Epidermal melanocyte (primary cell): ENCODE results near the gene SHC4.

Experiments used
- DNase-seq: peaks from one replicate; pipeline ENCODE4 v3.0.0; 2011; ENCODE audit warnings: low spot score; ENCODE audit not compliant: insufficient read length

The SHC4 gene, protein sequence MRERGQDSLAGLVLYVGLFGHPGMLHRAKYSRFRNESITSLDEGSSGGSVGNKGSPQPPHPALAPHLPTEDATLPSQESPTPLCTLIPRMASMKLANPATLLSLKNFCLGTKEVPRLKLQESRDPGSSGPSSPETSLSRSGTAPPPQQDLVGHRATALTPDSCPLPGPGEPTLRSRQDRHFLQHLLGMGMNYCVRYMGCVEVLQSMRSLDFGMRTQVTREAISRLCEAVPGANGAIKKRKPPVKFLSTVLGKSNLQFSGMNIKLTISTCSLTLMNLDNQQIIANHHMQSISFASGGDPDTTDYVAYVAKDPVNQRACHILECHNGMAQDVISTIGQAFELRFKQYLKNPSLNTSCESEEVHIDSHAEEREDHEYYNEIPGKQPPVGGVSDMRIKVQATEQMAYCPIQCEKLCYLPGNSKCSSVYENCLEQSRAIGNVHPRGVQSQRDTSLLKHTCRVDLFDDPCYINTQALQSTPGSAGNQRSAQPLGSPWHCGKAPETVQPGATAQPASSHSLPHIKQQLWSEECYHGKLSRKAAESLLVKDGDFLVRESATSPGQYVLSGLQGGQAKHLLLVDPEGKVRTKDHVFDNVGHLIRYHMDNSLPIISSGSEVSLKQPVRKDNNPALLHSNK

GRCh38 chr15:48963524-48964113, at the start of gene SHC4:
Gene SHC4 (minus strand): TSS chr15:48963919. CDS start chr15:48963015, 904 bp downstream.
- DNase-seq = peak; percentile 81

DNA sequence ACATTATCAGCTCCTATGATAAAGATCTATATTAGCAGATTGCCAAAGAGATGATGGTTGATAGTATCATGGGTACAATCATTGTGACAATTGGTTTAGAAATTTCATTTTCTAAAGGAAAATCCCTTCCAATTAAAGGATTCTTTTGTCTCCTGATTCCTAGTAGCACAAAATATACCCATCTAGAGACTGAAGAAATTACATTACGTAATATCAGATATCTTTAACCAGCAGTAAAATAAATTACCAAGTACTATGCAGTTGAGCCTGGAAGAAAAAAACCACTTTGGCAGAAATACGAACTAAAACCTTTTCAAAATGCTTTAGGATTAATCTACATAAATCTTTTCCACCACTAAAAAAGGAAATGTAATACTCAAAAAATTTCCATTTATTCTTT, 35.6 kb upstream of the SHC4 start:
- no peak for DNase-seq

GRCh38 chr15:48996276-48996675, 32.6 kb upstream of the SHC4 start:
- DNase-seq = no peak

DNA sequence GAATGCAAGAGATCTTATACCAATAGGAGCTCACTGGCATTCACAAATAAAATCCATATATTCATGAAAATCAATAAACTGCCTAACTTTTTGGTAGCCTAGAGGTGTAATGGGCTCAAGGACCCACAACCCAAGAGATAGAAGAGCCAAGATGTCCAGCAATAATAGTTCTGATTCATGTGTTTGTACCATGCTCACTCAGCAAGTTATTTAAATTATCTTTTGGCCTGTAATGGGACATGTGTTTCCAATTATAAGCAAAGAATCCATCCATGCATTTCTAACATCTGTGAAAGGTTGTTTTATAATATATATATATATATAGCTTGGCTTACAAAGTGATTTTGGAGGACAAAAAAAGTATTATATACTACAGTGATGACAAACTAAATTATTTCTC, 29.7 kb upstream of the SHC4 start:
- DNase-seq = no peak

DNA sequence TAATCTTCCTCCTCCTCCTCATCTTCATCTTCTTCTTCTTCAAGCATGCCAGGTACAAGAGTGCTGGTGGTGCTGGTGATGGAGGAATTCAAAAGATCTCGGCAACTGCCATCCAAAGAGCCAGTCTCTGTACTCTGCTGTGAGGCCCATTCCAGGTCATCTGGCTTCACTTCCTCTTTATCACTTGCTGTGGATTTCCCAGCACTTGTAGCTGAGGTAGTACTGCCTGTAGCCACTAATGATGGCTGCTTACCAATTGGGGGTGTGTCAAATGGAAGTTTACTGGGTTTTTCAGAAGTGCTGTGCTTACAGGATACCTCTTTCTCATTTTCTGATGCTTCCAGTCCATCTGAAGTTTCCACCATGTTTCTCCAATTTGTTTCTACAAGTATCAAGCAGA, 28.8 kb upstream of the SHC4 start:
- DNase-seq = no peak

GRCh38 chr15:48992096-48992495, 28.4 kb upstream of the SHC4 start:
- no peak for DNase-seq

- no peak for DNase-seq
Measured at GRCh38 chr15:48989170-48989569, 25.5 kb upstream of the SHC4 start.

DNA sequence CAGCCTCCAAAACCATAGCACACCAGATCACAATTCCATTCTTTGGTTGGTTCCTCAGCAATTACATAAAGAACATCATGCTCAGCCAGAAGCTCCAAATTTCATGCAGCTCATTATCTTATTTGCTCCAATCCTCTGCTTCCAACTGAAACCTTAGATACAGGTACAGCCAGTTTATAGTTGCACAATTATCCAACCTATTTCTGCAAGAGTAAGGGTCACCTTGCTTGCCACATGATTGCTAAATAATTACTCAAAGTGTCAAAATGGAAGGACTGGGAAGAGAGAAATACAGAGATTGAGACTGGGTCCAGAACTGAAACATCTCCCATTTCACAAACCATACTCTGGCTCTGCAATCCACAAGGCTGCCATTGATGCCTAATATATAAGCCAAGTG, 23.4 kb upstream of the SHC4 start:
- no peak for DNase-seq

GRCh38 chr15:48986240-48986639, 22.5 kb upstream of the SHC4 start:
- no peak for DNase-seq

GRCh38 chr15:48985516-48985915, 21.8 kb upstream of the SHC4 start:
- DNase-seq = no peak

GRCh38 chr15:48984811-48985352, 21.2 kb upstream of the SHC4 start:
- no peak for DNase-seq

DNA sequence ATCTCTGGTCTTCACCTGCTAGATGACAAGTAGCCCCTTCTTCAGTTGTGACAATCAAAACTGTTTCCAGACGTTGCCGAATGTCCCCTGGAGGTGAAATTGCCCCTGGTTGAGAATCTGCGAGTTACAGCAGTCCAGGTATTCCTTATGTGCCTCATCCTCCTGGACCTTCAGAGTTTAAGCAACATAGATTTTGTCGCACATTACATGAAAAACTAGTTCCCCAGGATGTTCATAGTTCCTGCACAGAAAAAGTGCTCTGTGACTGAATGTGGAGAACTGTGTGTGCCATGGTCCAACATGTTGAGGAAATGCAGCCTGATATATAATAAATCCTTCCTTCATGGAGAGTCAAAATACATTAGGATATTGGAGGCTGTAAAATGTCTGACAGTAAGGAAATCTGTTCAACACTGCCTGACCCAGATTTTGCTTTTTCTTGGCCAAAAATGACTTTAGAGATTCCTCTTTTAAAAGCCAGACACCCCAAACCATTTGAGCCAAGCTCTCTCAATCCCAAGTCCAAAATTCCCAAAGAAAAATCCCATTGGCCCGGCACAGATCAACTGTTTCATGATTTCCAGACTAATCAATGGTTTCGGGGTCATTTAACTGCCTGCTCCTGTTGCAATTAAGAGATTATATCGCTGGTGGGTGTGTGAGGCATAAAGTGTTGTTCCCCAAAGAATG, 20.4 kb upstream of the SHC4 start:
- DNase-seq = no peak

- DNase-seq = no peak
Measured at GRCh38 chr15:48983300-48983699, 19.6 kb upstream of the SHC4 start.

DNA sequence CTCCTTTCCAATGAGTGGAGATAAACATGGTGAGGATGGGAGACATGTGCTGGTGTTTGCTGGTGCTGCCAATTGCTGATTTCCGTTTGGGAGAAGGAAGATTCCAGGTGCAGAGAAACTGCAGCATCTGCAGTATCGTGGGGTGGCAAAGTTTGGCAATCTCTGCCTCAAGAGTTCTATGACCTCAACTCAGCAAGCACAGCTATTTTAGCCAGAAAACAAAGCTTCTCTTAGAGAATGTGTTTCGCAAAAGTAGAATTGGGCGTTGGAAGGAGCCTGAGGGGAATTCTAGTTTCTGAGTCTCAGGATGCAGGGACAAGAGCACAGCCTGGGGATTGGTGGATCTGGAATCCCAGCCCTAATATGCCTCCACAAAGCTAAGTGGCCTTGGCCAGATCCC, 18.2 kb upstream of the SHC4 start:
- no peak for DNase-seq

GRCh38 chr15:48978638-48979037, 14.9 kb upstream of the SHC4 start:
- DNase-seq = no peak

- no peak for DNase-seq
Measured at GRCh38 chr15:48976444-48977088, 12.8 kb upstream of the SHC4 start.

- peak; percentile 46 for DNase-seq
Measured at GRCh38 chr15:48975472-48976419, 12.0 kb upstream of the SHC4 start.

DNA sequence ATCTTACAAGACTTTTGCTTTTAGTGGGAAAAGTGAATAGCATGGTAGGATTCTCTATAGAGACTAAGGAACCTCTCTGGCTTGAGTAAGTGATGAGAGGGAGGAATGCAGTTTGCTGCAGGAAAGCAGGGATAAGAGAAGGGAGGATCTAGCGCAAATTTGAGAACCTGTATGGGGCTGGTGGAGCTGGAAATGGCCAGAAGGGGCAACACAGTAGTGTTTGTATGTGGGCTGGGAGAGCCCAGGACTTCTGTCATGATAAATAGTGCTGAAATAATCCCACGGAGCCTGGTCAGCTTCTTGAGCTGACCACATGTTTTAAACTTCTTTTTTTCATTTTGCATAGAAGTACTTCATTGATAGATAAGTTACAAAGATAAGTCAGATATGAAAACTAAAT, 11.2 kb upstream of the SHC4 start:
- DNase-seq = no peak

- no peak for DNase-seq
Measured at GRCh38 chr15:48972750-48973503, 9.2 kb upstream of the SHC4 start.
